ENCODE data around the gene HMCN2.

HMCN2 gene

GRCh38 chr9:130445268-130445983 is 179.9 kb downstream of the HMCN2 start:
- no peak for TF ChIP-seq CTCF (IDR thresholded peaks at IDR 0.05; ENCODE audit: insufficient read depth, low read depth, low read length, missing control alignments)
- DNase-seq (ENCODE audit: low read depth): no peak
- no peak overlapping the region for H3K4me3 ChIP-seq (ENCODE audit: low read depth, low read length)

- no peak overlapping the region for H3K4me3 ChIP-seq (ENCODE audit: low read depth, low read length)
- no peak for DNase-seq (ENCODE audit: low read depth)
- TF ChIP-seq CTCF (IDR thresholded peaks at IDR 0.05; ENCODE audit: insufficient read depth, low read depth, low read length, missing control alignments): no peak
Measured at GRCh38 chr9:130446101-130446861, 180.7 kb downstream of the HMCN2 start.

GRCh38 chr9:130447193-130447816 is 181.7 kb downstream of the HMCN2 start:
- H3K4me3 ChIP-seq (ENCODE audit: low read depth, low read length): no peak overlapping the region
- DNase-seq (ENCODE audit: low read depth): no peak
- no peak for TF ChIP-seq CTCF (IDR thresholded peaks at IDR 0.05; ENCODE audit: insufficient read depth, low read depth, low read length, missing control alignments)

GRCh38 chr9:130448035-130448624 is 182.6 kb downstream of the HMCN2 start:
- no peak overlapping the region for H3K4me3 ChIP-seq (ENCODE audit: low read depth, low read length)
- no peak for TF ChIP-seq CTCF (IDR thresholded peaks at IDR 0.05; ENCODE audit: insufficient read depth, low read depth, low read length, missing control alignments)
- DNase-seq (ENCODE audit: low read depth): peak; percentile 10

- DNase-seq (ENCODE audit: low read depth): no peak
- H3K4me3 ChIP-seq (ENCODE audit: low read depth, low read length): no peak overlapping the region
- no peak for TF ChIP-seq CTCF (IDR thresholded peaks at IDR 0.05; ENCODE audit: insufficient read depth, low read depth, low read length, missing control alignments)
Measured at GRCh38 chr9:130448771-130449603, 183.4 kb downstream of the HMCN2 start.

- no peak overlapping the region for H3K4me3 ChIP-seq (ENCODE audit: low read depth, low read length)
- no peak for TF ChIP-seq CTCF (IDR thresholded peaks at IDR 0.05; ENCODE audit: insufficient read depth, low read depth, low read length, missing control alignments)
- DNase-seq (ENCODE audit: low read depth): no peak
Measured at GRCh38 chr9:130450344-130451003, 184.9 kb downstream of the HMCN2 start.

All from GM12865 (cell line).